ENCODE data around the gene FLRT2.

The FLRT2 gene

DNA sequence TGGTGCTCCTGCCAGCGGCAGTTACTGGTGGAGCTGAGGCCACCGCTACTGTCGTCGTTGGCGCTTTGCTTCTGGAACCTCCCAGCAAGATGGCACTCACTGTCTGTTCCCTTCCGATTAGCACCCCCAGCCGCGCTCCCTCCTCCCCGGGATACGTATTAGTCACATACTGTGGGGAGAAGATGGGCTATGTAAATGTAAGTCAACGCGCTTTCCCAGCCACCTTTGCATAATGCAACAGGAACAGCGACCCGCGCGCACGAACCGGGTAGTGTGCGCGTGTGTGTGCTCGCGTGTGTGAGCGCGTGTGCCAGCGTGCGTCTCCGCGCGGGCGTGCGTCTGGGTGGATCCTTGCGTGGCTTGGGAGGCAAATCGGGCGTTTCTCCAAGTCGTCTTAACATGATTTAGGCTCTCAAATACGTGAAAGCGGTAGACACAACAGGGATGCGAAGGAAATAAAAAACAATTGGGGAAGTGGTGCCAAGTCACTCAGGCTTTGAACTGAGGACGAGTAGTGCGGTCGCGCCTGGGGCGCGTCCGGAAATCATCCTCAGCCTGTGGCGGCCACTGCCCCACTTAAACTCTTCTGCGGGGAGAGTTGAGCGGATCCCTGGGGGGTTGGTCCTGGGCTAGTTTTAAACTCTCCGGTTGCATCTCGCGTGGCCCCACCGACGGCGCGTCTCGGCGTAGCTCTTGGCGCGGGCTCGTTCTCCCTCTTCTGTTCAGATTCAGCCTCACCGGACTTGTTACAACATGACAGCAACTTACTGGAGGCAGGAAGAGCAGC, 1.8 kb downstream of the FLRT2 start:
- DNase-seq, result no peak

DNA sequence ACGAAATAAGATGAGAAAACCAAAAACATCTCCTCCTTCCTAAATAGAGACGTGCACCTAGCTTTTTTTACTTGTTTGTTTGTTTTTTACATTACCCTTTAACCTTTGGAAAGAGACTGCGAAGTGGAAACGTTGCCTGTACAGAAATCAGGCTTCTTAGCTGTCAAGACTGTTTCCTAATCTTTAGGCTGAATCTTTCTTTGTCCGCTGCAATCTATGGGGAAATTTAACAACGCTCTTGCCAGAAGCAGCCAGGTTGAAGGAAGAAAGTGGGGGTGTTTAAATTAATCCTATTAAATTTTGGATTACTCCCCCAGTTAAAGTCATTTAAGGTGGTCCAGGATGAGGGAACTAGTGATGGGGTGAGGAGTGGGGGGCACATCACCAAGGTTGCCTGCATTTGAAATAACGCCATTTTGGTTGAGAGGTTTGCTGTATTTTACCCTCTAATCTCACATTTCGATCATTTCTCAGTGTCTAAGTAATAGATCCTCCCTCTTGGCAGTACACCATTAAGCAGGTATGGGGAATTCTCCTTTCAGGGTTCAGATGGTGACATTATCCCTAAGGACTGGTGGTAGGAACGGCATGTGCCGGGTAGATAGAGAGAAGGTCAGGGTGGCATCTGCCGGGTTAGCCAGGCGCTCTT, 2.6 kb downstream of the FLRT2 start:
- DNase-seq, result no peak

DNA sequence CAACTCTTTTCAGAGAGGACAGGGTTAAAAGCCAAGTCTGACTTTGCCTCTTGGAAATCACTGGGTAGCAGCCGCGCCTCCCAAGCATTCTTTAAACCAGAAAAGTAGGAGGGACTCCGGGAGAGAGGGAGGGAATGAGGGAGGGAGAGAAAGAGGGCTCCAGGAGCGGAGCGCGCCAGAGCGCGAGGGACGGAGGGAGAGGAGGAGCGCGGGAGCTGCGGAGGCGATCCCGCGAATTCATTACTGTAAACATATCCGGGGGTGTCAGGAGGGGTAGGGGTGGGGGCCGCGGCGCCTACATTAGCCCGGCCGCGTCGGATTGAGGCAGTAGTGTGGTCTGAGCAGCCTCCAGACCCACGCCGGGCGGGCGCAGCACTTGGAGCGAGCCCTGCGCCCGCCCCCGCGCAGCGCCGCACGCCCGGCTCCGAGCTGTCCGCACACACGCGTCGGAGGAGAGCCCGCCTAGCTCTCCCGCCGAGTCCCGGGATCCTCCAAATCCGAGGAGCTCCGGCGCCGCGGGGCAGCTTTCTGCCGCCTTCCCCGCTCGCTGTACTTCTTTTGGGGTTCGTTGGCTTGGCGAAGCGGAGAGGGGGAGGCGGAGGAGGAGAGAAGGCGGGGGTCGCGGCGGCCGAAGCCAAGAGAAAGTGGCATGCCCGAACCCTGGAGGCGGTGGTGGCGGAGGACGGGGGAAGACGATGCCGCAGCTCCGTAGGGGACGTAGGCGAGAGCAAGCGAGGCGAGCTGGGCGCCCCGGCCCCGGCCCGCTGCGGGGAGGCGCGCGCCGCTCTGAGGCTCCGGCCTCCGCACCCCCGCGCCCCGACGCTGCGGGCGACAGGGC, 3.3 kb downstream of the FLRT2 start:
- DNase-seq, result no peak

DNA sequence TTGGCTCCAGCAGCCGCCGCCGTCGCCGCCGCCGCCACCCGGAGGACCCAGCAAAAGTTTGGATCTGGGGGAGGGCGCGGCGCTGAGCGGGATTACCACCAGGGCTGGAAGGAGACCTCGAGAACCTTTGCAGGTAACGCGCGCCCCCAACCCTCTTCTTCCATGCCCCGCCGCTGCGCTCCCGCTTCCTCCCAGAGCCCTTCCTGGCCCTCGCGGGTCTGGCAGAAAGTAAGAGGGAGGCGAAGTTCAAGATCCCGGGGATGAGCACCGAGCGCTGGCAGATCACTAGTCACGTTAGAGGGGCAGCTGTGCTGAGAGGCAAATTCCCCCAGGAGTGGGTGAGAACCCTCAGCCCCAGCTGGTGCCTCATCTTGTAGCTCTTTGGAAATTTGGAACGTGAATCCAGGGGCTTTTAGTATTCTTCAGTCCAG, 3.9 kb downstream of the FLRT2 start:
- no peak for DNase-seq

DNA sequence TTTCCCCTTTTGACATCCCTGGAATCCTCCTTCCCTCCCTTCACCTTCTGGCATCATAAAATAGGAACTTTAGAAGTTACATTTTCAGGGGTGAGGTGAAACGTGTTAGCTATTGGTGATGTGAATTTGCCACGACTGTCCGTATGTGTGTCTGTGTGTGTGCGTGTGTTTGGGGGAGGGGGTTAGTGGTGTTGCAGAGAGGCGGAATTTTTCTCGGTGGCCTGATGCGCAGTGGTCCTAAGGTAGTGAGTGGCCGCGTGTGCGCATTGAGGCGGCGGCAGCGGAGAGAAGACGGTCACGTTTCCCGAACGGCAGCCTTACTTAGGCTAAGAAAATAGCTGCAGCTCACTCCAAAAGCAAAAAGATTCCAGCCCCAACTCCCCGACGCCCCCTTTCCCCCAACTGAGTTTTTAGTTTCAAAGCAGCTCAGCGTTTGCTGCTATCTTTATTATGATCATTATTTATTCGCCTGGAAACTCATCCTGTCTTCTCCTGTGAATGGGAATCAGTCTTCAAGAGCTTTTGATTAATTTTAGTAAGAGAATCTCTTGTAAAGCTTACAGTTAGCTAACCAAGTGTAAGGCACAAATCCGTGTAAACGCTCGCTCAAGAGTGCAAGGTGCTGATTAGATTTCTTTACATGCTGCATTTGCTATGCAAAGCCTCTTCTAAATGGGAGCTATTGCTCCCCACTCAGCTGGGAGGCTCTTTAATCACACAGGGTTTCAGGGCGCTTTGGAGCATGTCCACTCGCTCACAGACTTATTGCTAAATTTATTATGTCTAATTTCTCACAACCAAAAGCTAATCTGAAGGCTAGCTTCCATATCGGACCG, 4.7 kb downstream of the FLRT2 start:
- no peak for DNase-seq

DNA sequence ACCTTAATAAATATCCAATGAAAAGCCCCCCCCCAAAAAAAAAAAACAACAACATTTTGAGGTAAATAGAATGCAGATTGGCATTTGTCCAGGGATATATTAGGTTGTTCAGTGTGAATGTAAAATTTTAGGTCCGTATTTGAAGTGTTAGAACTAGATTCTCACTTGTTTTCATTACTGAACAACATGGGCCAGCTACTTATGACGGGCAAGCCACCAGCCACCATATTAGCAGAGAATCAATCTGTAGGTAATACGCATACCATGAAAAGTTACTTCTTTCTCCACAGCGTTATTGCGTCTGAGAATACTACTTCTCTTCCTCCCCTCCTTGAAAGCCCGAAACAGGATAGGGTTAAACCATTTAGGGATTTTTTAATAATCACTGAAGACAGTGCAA, 5.4 kb downstream of the FLRT2 start:
- no peak for DNase-seq

DNA sequence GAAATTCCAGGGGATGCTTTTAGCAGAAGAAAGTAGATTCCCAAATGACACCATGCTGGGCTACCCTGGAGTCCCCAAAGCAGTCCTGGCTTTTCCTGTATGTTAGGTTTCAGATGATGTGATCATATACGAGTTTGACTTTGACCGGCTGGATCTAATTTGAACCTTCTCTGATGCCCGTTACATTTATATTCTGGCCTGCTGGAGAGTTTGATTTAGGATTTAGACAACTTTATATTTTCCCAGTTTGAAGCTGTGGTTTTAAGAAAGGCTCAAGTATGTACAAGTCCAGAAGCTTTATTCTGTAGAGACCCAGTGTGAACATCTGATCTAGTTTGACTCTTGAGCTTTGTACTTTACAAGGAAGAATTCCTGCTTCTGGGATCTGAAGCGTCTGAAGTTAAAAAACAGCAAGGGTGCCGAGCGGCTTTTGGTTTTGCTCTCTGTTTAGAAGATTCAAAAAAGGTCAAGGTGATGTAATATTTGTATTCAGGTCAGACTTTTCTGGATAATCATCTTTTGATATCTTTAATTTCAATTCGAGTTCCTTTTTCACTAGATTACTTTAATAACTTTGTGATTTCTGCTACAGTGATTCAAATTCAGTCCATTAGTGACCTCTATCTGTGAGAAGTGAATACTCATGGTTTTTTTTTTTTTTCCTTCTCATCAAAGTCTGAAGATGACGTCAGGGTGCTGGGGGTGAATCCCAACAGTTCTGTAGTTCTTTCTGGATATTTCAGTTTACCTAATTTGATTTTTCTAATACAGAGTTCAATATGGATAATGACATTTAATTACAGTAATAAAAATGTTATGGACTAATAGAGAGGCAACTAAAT, 6.3 kb downstream of the FLRT2 start:
- no peak for DNase-seq

DNA sequence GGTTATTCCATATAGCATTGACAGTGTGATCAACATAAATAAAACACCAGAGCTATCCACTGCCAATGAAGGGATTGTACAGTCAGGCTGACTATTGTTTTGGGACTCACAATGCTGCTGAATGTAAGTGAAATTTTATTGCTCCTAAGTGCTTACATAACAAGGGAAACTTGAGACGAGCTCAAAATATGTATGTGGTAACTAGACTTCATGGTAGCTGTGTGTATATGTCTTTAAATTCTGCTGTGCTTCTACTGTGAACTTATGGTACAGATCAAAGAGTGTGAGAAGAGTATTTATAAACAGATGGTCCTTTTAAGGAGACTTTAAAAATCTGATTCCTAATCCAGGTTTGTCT, 6.9 kb downstream of the FLRT2 start:
- no peak for DNase-seq

DNA sequence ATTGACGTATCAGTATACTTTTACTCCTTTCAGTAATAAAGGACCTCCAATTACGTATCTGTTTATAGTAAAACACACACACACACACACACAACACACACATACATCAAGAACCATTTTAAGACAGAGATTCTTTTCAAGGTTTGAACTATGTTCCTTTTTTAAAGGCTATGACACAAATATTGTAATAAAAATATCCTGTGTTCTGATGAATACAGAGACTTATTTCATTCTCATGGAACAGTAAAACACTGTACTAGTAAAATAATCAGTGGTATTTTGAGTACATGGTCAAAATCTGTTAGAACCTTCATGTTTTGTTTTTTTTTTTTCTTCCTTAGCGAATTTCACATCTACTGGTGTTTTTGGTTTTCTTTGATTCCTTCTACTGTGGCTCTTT, 7.6 kb downstream of the FLRT2 start:
- no peak for DNase-seq

DNA sequence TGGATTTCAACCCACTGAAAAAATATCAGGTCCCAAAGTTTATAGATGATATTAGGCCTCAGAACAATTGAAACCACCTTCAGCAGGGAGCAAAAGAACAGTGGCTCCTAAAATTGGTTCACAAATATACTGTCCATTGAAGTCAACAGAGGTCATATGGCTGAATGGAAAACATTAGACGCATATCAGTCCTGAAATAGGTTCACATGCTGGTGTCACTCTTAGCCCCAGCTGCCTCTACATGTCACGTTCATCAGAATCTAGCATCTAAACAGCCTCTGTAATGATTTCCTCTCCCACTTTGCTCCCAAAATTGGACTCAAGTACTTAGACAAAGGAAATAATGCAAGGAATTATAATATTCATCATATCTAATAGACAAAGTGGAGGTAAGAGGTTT, 8.7 kb downstream of the FLRT2 start:
- no peak for DNase-seq

DNA sequence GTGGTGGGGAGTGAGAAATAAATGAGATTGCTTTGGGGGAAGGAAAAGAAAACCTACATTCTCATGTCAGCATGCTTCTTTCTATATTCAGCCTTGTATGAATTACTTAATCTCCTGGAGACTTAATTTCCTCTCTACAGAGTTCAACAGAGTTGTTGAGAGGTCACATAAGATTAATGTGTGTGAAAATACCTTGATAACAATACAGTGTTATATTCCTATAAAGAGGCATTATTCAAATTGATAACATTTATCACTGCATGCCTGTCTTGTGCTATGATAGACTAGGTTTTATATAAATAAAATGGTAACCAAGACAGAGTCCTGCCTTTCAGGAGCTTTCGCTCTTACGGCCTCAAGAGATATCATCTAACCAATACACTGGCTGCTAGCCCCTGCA, 9.6 kb downstream of the FLRT2 start:
- no peak for DNase-seq

DNA sequence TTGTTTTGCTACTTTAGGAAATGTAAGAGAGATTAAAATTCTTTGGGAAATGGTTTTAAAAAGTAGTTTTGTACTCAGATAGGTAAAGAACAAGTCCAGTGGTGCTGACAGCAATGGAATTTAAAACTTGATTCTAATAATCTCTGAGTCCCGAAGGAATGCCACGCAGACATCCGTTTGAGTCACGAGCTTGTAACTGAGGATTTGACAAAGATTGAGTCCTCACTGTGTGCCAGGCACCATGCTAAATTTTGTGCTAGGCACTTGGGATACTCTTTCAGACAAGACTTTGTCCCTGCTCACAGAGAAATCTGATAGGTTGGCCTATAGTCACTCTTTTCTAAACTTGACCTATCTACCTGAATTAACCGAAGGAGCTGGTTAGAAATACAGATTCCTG, 12.7 kb downstream of the FLRT2 start:
- no peak for DNase-seq

DNA sequence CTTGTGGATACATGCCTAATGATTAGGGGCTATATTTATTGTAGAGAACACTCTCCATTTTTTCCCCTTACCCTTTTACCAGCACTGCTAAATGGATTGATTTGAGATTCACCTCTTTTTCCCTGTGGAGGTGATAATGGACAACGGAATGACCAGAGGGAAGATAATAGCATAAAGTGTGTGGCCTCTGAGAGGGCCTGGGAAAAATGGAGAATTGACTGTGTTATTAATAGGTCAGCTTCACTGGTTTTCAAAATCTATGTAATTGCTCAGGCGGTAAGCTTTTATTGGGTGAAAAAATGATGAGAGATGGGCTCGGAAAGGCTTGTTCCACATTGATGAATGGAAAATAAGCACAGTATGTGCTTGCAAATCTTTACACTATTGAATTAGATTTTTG, 15.8 kb downstream of the FLRT2 start:
- no peak for DNase-seq

DNA sequence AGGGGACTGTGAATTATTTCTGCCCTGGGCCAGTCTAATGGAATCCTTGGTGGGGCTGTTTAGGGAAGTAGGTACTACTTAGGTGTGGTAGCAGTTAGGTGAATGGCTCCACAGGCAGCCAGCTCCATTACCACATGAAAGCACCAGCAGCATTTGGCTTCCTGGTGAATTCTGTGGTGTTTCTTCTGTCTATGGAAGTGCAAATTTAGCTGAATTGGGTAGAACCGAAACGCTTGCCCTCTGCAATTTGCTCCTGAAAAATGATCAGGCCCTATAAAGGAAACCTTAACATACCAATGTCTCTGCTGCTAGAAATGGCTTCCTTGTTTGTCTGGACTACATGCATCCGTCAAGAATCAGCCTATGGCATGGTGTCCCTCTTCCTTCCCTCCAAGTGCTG, 16.4 kb downstream of the FLRT2 start:
- DNase-seq, result no peak

DNA sequence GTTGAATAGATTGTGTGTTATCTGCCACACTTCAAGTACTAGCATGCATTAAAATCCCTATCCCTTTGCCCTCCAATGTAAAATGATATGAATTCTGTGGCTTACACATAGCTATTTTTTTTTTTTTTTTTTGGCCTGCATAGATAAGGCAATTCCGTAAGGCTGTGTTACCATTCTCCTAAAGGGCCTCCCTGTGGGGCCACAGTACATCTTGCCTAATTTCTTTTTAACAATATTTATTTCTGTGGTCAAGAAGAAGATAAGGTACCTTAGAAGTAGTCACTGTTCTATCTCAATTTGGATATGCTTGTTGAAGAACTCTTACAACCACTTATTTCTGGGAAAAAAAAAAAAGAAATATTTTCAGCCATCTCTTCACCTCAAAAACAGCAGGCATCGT, 19.8 kb downstream of the FLRT2 start:
- no peak for DNase-seq

DNA sequence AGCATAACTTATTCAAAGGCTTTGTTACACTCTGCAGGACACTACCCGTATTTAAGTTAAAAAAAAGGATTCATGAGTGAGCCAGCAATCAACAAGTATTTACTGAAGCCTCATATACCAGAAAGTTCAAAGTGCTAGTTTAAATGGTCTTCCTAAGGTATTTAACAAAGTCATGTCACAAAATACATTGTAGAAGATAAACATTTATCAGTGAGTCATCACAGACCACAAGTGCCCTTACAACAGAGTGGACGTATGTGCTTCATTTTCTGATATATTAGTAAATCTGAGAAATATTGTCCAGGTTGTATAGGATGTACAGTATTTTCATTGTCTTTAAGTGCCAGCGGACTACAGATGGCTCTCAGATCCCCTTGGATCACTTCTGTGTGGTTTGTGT, 24.2 kb downstream of the FLRT2 start:
- DNase-seq, result no peak

DNA sequence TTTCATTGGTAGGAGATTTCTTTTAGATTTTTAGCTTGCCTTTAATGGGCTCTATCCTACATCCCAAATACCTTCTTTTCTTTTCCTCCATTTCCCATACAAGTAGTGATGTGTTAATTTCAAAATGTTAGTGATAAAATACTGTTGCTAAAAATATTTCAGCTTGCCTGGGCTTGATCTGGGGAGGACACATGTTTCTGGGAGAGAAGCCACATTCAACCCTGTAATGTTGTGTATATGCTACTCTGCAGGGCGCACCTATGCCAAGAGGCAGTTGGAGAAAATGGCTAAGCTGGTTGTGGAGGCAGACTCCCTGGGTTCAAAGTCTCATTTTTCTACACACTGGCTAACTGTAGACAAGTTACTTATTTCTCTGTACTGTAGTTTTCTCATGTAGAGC, 26.3 kb downstream of the FLRT2 start:
- no peak for DNase-seq

DNA sequence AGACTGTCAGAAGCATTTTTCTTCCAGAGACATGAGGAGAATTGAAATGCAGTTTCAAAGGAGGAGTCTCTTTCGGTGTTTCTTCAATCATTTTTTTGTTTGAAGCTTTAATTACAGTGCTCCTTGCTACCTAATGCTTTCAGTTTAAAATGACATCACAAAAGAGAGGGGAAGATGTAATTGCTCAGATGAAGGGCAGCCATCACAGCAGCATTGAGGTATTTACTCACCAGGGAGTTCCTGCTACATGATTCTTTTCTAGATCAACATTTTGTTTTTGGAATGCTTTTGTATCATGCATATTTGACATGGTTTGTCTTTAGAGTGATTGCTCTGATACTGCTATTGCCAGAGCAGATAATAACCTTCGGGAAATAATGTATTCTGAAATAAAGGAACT, 28.6 kb downstream of the FLRT2 start:
- DNase-seq, result no peak

DNA sequence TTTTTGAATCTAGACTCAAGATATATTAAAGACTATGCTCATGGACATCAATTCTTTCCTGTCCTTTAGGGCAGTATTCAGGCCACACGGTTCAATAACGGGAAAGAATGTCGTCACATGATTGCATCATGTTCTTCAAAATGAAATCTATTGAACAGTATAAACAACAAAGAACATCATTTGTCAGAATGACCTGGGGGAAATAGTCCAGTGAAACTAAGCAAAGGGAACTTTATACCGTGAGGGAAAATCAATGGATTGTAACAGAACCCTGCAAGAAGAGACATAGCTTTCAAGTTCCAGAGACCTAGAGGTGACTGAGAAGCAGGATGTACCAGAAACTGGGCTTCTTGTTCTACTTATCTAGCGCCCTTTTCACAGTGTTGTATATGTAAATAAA, 32.7 kb downstream of the FLRT2 start:
- no peak for DNase-seq

DNA sequence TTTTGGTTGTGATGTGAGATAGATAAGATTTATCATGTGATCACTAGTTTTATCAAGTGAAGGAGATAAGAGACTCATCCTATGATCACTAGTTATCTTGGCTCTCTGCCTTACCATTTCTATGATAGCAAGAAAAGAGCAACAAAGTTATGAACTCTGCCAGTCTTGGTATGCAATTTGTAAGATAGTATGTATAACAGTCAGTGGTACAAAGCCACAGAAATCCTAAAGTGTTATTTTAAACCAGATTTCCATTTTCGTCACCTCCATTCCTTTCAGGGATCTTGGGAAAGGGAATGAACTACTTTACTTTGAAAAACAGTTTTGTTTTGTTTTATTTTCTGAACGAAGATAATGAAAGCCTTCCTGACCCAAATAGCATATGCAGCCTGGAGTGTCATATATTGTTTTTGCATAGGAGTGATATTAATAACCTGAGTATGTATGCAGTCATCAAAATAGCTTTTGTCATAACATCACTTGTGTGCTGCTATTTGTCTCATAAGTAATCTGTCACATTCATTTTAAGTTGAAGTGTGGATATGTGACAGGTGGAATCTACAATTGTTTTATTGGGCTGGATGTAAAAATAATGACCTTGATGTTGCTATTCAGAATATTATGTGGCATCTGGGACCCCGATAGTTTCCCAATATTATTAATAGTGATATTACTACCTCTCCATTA, 35.0 kb downstream of the FLRT2 start:
- DNase-seq, result no peak

DNA sequence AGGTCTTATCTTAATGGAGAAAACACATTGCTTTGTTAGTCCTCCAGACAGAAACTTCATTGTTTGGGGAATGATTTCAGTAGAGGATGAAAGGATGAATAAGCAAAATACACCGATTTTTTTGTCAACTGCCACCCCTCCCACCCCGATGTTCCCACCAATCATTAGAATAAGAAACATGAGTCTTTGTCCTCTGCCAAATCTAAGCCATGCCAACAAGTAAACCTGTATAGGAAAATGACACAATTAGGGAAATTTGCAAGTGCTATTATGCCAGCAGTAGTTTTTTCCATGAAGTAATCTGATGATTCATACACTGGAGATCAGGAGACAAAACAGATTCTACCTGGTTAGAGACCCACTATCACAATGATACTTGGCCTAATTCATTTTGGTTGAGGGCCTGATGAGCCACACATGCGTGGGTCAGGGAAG, 35.9 kb downstream of the FLRT2 start:
- DNase-seq, result no peak

DNA sequence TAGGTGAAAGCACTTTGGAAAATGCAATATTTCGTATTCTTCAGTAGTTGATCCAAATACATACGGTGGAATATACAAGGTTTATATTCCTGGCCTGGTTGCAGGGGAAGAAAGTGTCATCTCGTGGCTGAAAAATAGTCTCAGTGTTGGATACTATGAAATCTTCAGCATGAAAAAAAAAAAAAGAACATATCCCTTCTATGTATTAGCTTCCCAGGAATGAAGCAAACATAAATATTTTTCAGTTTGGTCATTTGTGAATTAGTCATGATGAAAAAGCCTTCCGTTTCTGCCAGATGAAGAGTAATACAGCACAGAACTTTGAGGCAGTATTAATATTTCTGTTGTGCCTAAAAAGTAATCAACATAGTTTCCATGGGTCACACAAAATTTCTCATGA, 36.7 kb downstream of the FLRT2 start:
- DNase-seq, result no peak
